ENCODE measurements around the gene RAB31. TPM values are rescaled to one million over a fixed set of nuclear protein-coding genes. Genes with fewer than 3 reads are reported as not detected.

RAB31 gene
- polyA plus RNA-seq, 1 of the 3 experiments (the other 2 are of a cell fraction) = 23.0 TPM

- TF ChIP-seq IRF3 (IDR thresholded peaks at IDR 0.05; ENCODE audit: low read depth, low read length) (no peak), RCOR1 (IDR thresholded peaks at IDR 0.05; ENCODE audit: low read length) (no peak), CTCF (IDR thresholded peaks at IDR 0.05) (no peak)
These were observed 44.7 kb upstream of the RAB31 start (continued) for GRCh38 chr18:9663377-9663776.

- POLR2A ChIA-PET = no interaction called here
- TF ChIP-seq GABPA (IDR thresholded peaks at IDR 0.05; ENCODE audit: low read depth) = no peak
- TF ChIP-seq USF2 (IDR thresholded peaks at IDR 0.05; ENCODE audit: borderline replicate concordance, low read depth, low read length) = no peak
- TF ChIP-seq ZBTB33 (IDR thresholded peaks at IDR 0.05; ENCODE audit: borderline replicate concordance, low read depth) = no peak
- no peak for TF ChIP-seq GATA2 (CRISPR knock-in tag; IDR thresholded peaks at IDR 0.05)
- TF ChIP-seq EP300 (IDR thresholded peaks at IDR 0.05; ENCODE audit: borderline replicate concordance in 1 of 2, low read depth in 1 of 2, low read length in 1 of 2) = no peak
- no peak for TF ChIP-seq RFX5 (IDR thresholded peaks at IDR 0.05; ENCODE audit: low read length)
- TF ChIP-seq IRF3 (IDR thresholded peaks at IDR 0.05; ENCODE audit: low read depth, low read length) = no peak
- TF ChIP-seq REST (IDR thresholded peaks at IDR 0.05; ENCODE audit: low read depth, low read length) = no peak
- no peak for TF ChIP-seq TEAD4 (IDR thresholded peaks at IDR 0.05; ENCODE audit: borderline replicate concordance, insufficient read depth)
- TF ChIP-seq POLR2AphosphoS5 (IDR thresholded peaks at IDR 0.05; ENCODE audit: low read depth, low read length) = no peak
- TF ChIP-seq YY1 (IDR thresholded peaks at IDR 0.05; ENCODE audit: low read depth) = no peak
- no peak for TF ChIP-seq TAF1 (IDR thresholded peaks at IDR 0.05; ENCODE audit: borderline replicate concordance, low read depth, low read length)
- TF ChIP-seq ELF1 (IDR thresholded peaks at IDR 0.05) = no peak
- no peak for TF ChIP-seq MAX (IDR thresholded peaks at IDR 0.05; ENCODE audit: low read depth)
- no peak for TF ChIP-seq MXI1 (IDR thresholded peaks at IDR 0.05; ENCODE audit: low read depth, low read length)
- TF ChIP-seq CHD2 (IDR thresholded peaks at IDR 0.05; ENCODE audit: low read length, partially characterized antibody) = no peak
These were observed 42.8 kb upstream of the RAB31 start for GRCh38 chr18:9665314-9665713.

More at GRCh38 chr18:9665314-9665713, 42.8 kb upstream of the RAB31 start:
- Histone ChIP-seq H2AFZ (ENCODE audit: low read depth) (no peak overlapping the region), H3F3A (replicated peaks; ENCODE audit: insufficient read depth) (no peaks in the 10 kb centered on the region), H3K4me2 (no peak overlapping the region), H3K79me2 (ENCODE audit: insufficient read depth) (no peaks in the 10 kb centered on the region), H3K9me2 (no peaks in the 10 kb centered on the region), H3K9me3 (no peaks in the 10 kb centered on the region), H4K20me1 (ENCODE audit: insufficient read depth) (no peaks in the 10 kb centered on the region), H3K36me3 (replicated peaks in 1 of 2; ENCODE audit: control insufficient read depth in 1 of 2, insufficient read depth in 2 of 2, low read length in 1 of 2) (no peaks in the 10 kb centered on the region), H3K27me3 (ENCODE audit: insufficient read depth) (no peaks in the 10 kb centered on the region), H3K4me3 (ENCODE audit: low read depth in 2 of 2, low read length in 1 of 2) (no peak overlapping the region), H3K4me1 (ENCODE audit: control insufficient read depth in 1 of 2, insufficient read depth in 2 of 2, low read depth in 1 of 2, low read length in 1 of 2) (no peaks in the 10 kb centered on the region), H3K9ac (no peak overlapping the region), H3K27ac (ENCODE audit: low read depth in 2 of 2, low read length in 1 of 2) (no peak overlapping the region)
- no peak for DNase-seq
- CTCF ChIA-PET = interaction anchor here (1.4 kb wide), 1 partner anchor 16 kb away, joined by 6 read pairs; no protein-coding TSS in a partner anchor
- 79% methylated on average over 3 of the region's 3 CpGs for WGBS (ENCODE audit: low lambda C conversion rate)

Data from SK-N-SH (cell line).